A549 (cell line): ENCODE data around the gene DLX1. TPM values are rescaled to one million over a fixed set of nuclear protein-coding genes. Genes with fewer than 3 reads are reported as not detected.

ENCODE experiments used
- ATAC-seq, 2 experiments: fragments of 200-7000 bp in 1 of 2; fragments of >200 bp in 1 of 2; cut with Nextera tagmentation in 1 of 2; cut with Tn5 transposase in 1 of 2; 3 replicates each; pipeline versions ENCODE4 v1.8.0 to v1.9.1; 2018 to 2020; ENCODE audit warnings: mild to moderate bottlenecking in 1 of 2, moderate library complexity in 1 of 2
- CTCF ChIA-PET: fragments of 300-600 bp; sonication (Branson Sonifier 250); formaldehyde crosslinking; extraction: SDS; loops from one replicate; lab custom pipeline; 2021; ENCODE audit warnings: antibody characterized with exemption, inconsistent platforms; lab: Yijun Ruan, JAX
- POLR2A ChIA-PET: fragments of 350-600 bp; formaldehyde crosslinking; extraction: SDS; loops from one replicate; lab custom pipeline; 2021; ENCODE audit warnings: antibody characterized with exemption, inconsistent platforms; lab: Yijun Ruan, JAX
- DNase-seq, 2 experiments: peaks; one replicate each; pipeline versions ENCODE4 v3.0.0 to v3.0.0-alpha.2; 2011 to 2016; ENCODE audit warnings: low read depth in 1 of 2, low spot score in 1 of 2
- FAIRE-seq: peaks from 2 replicates; lab custom pipeline; 2011; peaks lifted over from hg19 to GRCh38; lab: Jason Lieb, UNC
- H3K27ac ChIP-seq, 2 experiments: fragments of >200 bp; sonication (Bioruptor Twin); formaldehyde crosslinking; 3 replicates each; pipeline ENCODE4 v1.5.1; 2016 to 2017
- H3K4me1 ChIP-seq: fragments of >200 bp; sonication (Bioruptor Twin); formaldehyde crosslinking; 3 replicates; pipeline ENCODE4 v1.6.1; 2016
- H3K4me2 ChIP-seq: fragments of >200 bp; sonication (Bioruptor Twin); formaldehyde crosslinking; 3 replicates; pipeline ENCODE4 v1.6.1; 2016
- H3K4me3 ChIP-seq: fragments of >200 bp; sonication (Bioruptor Twin); formaldehyde crosslinking; 3 replicates; pipeline ENCODE4 v1.5.1; 2016
- H3K9me3 ChIP-seq: fragments of >200 bp; sonication (Bioruptor Twin); formaldehyde crosslinking; 3 replicates; pipeline ENCODE4 v1.6.1; 2016
- CBX8 ChIP-seq: fragments of 200-600 bp; sonication (generic); IDR thresholded peaks from 2 replicates; pipeline ENCODE4 v1.6.1; 2016
- CHD4 ChIP-seq: fragments of 200-600 bp; sonication (generic); IDR thresholded peaks from 2 replicates; pipeline ENCODE4 v1.6.1; 2016; ENCODE audit warnings: antibody characterized with exemption, mild to moderate bottlenecking, borderline replicate concordance
- E2F6 ChIP-seq: IDR thresholded peaks from 2 replicates; pipeline ENCODE4 v1.6.1; 2012; ENCODE audit warnings: low read depth, borderline replicate concordance
- EHF ChIP-seq: fragments of 250-450 bp; sonication (Bioruptor Pico); IDR thresholded peaks from 2 replicates; pipeline ENCODE4 v1.5.0; 2020; ENCODE audit warnings: mild to moderate bottlenecking
- FOSL2 ChIP-seq, 2 experiments: fragments of 450-650 bp in 1 of 2; fragments of >200 bp in 1 of 2; sonication (Bioruptor Twin) in 1 of 2; formaldehyde crosslinking; IDR thresholded peaks; 2 replicates each; pipeline versions ENCODE4 v1.5.0 to v1.6.1; 2016 to 2020; ENCODE audit warnings: mild to moderate bottlenecking in 1 of 2, moderate library complexity in 1 of 2
- FOXS1 ChIP-seq: fragments of 250-450 bp; sonication (Bioruptor Pico); IDR thresholded peaks from 2 replicates; pipeline ENCODE4 v1.5.0; 2020; ENCODE audit warnings: mild to moderate bottlenecking, moderate library complexity
- GATA3 ChIP-seq: IDR thresholded peaks from 2 replicates; pipeline ENCODE4 v1.6.1; 2012; ENCODE audit warnings: borderline replicate concordance
- HDAC2 ChIP-seq: fragments of 200-600 bp; sonication (generic); IDR thresholded peaks from 2 replicates; pipeline ENCODE4 v1.6.1; 2016
- HOXB13 ChIP-seq: fragments of 250-450 bp; sonication (Bioruptor Pico); IDR thresholded peaks from 2 replicates; pipeline ENCODE4 v1.5.0; 2020; ENCODE audit warnings: low read depth, mild to moderate bottlenecking, moderate library complexity
- HOXB5 ChIP-seq: fragments of 250-450 bp; sonication (Bioruptor Pico); IDR thresholded peaks from 2 replicates; pipeline ENCODE4 v1.5.0; 2020; ENCODE audit warnings: mild to moderate bottlenecking, moderate library complexity
- JUN ChIP-seq, 2 experiments: fragments of >200 bp; sonication (Bioruptor Twin); formaldehyde crosslinking; IDR thresholded peaks; 2 replicates in 1 of 2; 3 replicates in 1 of 2; pipeline ENCODE4 v1.6.1; 2016 to 2017
- JUNB ChIP-seq: fragments of >200 bp; sonication (Bioruptor Twin); formaldehyde crosslinking; IDR thresholded peaks from 2 replicates; pipeline ENCODE4 v1.6.1; 2016
- KDM5A ChIP-seq: fragments of 200-600 bp; sonication (generic); IDR thresholded peaks from 2 replicates; pipeline ENCODE4 v1.6.1; 2016; ENCODE audit warnings: antibody characterized with exemption, mild to moderate bottlenecking
- MAX ChIP-seq: IDR thresholded peaks from 2 replicates; pipeline ENCODE4 v1.6.1; 2012
- MAZ ChIP-seq: fragments of 150-350 bp; IDR thresholded peaks from 2 replicates; pipeline ENCODE4 v1.6.1; 2014; ENCODE audit warnings: antibody characterized with exemption, low read depth, low read length, borderline replicate concordance
- MYC ChIP-seq: IDR thresholded peaks from 2 replicates; pipeline ENCODE4 v1.6.1; 2012; ENCODE audit warnings: mild to moderate bottlenecking, inconsistent platforms, low read length, improper control_type of control experiment, borderline replicate concordance
- NPAS2 ChIP-seq: fragments of 250-450 bp; sonication (Bioruptor Pico); IDR thresholded peaks from 2 replicates; pipeline ENCODE4 v1.8.0; 2022; ENCODE audit warnings: mild to moderate bottlenecking, moderate library complexity, borderline replicate concordance
- PBX3 ChIP-seq: IDR thresholded peaks from 2 replicates; pipeline ENCODE4 v1.6.1; 2012
- POLR2A ChIP-seq: IDR thresholded peaks from 2 replicates; pipeline ENCODE4 v1.6.1; 2012; ENCODE audit warnings: mild to moderate bottlenecking, low read length
- RAD21 ChIP-seq, 2 experiments: fragments of >200 bp in 1 of 2; sonication (Bioruptor Twin) in 1 of 2; formaldehyde crosslinking in 1 of 2; IDR thresholded peaks in 1 of 2; conservative IDR thresholded peaks in 1 of 2; 2 replicates in 1 of 2; 3 replicates in 1 of 2; pipeline ENCODE4 v1.6.1; 2012 to 2018; ENCODE audit warnings: inconsistent platforms in 1 of 2
- RFX5 ChIP-seq: fragments of 450-650 bp; IDR thresholded peaks from 2 replicates; pipeline ENCODE4 v1.7.1; 2014; ENCODE audit warnings: antibody characterized with exemption, mild to moderate bottlenecking, moderate library complexity
- RNF2 ChIP-seq: fragments of 200-600 bp; sonication (generic); IDR thresholded peaks from 2 replicates; pipeline ENCODE4 v1.6.1; 2016; ENCODE audit warnings: low read depth, mild to moderate bottlenecking, antibody characterized with exemption, moderate library complexity, borderline replicate concordance
- SMC3 ChIP-seq: fragments of >200 bp; sonication (Bioruptor Twin); formaldehyde crosslinking; IDR thresholded peaks from 3 replicates; pipeline ENCODE4 v1.6.1; 2018; ENCODE audit warnings: inconsistent platforms
- TP53 ChIP-seq: fragments of 250-450 bp; sonication (Bioruptor Pico); IDR thresholded peaks from 2 replicates; pipeline ENCODE4 v1.5.0; 2021; ENCODE audit warnings: mild to moderate bottlenecking, moderate library complexity
- USF2 ChIP-seq: fragments of 450-650 bp; IDR thresholded peaks from 2 replicates; pipeline ENCODE4 v1.6.1; 2014; ENCODE audit warnings: antibody characterized with exemption
- ZC3H11A ChIP-seq: fragments of 450-650 bp; IDR thresholded peaks from 2 replicates; pipeline ENCODE4 v1.6.1; 2014; ENCODE audit warnings: antibody characterized with exemption, mild to moderate bottlenecking
- ZFP36 ChIP-seq: fragments of 450-650 bp; IDR thresholded peaks from 2 replicates; pipeline ENCODE4 v1.6.1; 2014; ENCODE audit warnings: borderline replicate concordance; ENCODE audit not compliant: partially characterized antibody
- WGBS: methylation state at CpG from one replicate; pipeline ENCODE4 v1.1.6; 2017; ENCODE audit errors: missing lambda C conversion rate; 5-methylcytosine and 5-hydroxymethylcytosine counted together
- polyA plus RNA-seq, 4 experiments: library from polyadenylated mRNA; depleted of rRNA in 3 of 4; stranded (reverse); fragments of >200 nt; fragmentation: RNase III in 1 of 4; extraction: RNeasy Plus Mini Kit Qiagen cat#74134 plus additional on column Dnase treatment in 1 of 4; gene quantifications; 2 replicates in 3 of 4; 3 replicates in 1 of 4; pipeline ENCODE4 v1.2.3, GENCODE V29; 2011 to 2017

DLX1 gene
- polyA plus RNA-seq, 2 of the 4 experiments (the other 2 are of a cell fraction): 1.1 to 2.5 TPM

GRCh38 chr2:172109256-172109987 lies 24.1 kb downstream of the DLX1 start (continued):
- TF ChIP-seq PBX3 (no peak), SMC3 (no peak), NPAS2 (CRISPR knock-in tag) (no peak), RNF2 (no peak)

- ChIA-PET POLR2A (no interaction called here), CTCF (no interaction called here)
- DNase-seq: no peak
- Histone ChIP-seq H3K4me3 (no peak overlapping the region), H3K9me3 (no peaks in the 10 kb centered on the region), H3K4me2 (no peak overlapping the region), H3K27ac (no peak overlapping the region), H3K4me1 (peaks cover 3% of the 10 kb centered on the region; the same call in 1 of the 3 replicates)
- TF ChIP-seq CBX8 (no peak), RFX5 (no peak), FOXS1 (CRISPR knock-in tag) (no peak), E2F6 (no peak), USF2 (no peak), ZC3H11A (peak; percentile 38; the same call in 1 of the 2 replicates), MAX (no peak), EHF (CRISPR knock-in tag) (no peak)
- no peak for ATAC-seq
- FAIRE-seq: no peak
- WGBS: 92% methylated on average over 26 of the region's 31 CpGs
Measured at GRCh38 chr2:172109988-172110811, 24.9 kb downstream of the DLX1 start.

GRCh38 chr2:172113617-172114016 lies 28.3 kb downstream of the DLX1 start:
- H3K9me3 ChIP-seq: no peaks in the 10 kb centered on the region
- ChIA-PET CTCF (interaction anchor here (0.6 to 7.9 kb wide), 20 partner anchors 9 to 561 kb away, joined by 3 to 82 read pairs (median 4); partner anchors contain the start of gene DLX2), POLR2A (no interaction called here)
- DNase-seq (peak in 1 of 2 experiments; percentile 57), ATAC-seq (peak; percentile 74 to 85; a peak in 5 of 6 replicates), FAIRE-seq (no peak)
- H3K4me2 ChIP-seq: no peak overlapping the region
- no peak overlapping the region for H3K27ac ChIP-seq
- 12% methylated on average over 2 of the region's 2 CpGs for WGBS
- no peak overlapping the region for H3K4me3 ChIP-seq
- peaks cover 4% of the 10 kb centered on the region for H3K4me1 ChIP-seq
- no peak for TF ChIP-seq CHD4
- TF ChIP-seq NPAS2 (CRISPR knock-in tag): no peak
- no peak for TF ChIP-seq JUN (IDR thresholded peaks at IDR 0.05)
- TF ChIP-seq HOXB5 (CRISPR knock-in tag): no peak
- no peak for TF ChIP-seq RFX5
- TF ChIP-seq RNF2: no peak
- no peak for TF ChIP-seq E2F6
- TF ChIP-seq MAZ: no peak
- no peak for TF ChIP-seq EHF (CRISPR knock-in tag)
- TF ChIP-seq RAD21 (conservative IDR thresholded peaks at IDR 0.05 in 1 of 2, IDR thresholded peaks at IDR 0.05 in 1 of 2): peak; percentile 62 to 77
- no peak for TF ChIP-seq PBX3
- no peak for TF ChIP-seq MYC
- peak; percentile 43; the same call in 2 of the 3 replicates for TF ChIP-seq SMC3
- TF ChIP-seq HOXB13 (CRISPR knock-in tag): no peak
- TF ChIP-seq ZFP36: no peak
- no peak for TF ChIP-seq HDAC2
- TF ChIP-seq GATA3: no peak
- no peak for TF ChIP-seq FOSL2 (IDR thresholded peaks at IDR 0.05)
- no peak for TF ChIP-seq FOSL2 (CRISPR knock-in tag; IDR thresholded peaks at IDR 0.05)
- no peak for TF ChIP-seq TP53
- TF ChIP-seq POLR2A: no peak
- no peak for TF ChIP-seq JUNB
- no peak for TF ChIP-seq KDM5A
